ENCODE data around the gene LINC00237.

- TF ChIP-seq POLR2A (IDR thresholded peaks at IDR 0.05) (no peak), CTCF (IDR thresholded peaks at IDR 0.05) (no peak)
These were observed 59.6 kb downstream of the LINC00237 start for GRCh38 chr20:21046413-21047070.

Data from ovary (tissue), 3 donors.